HepG2 (cell line): ENCODE measurements around the gene NUAK1. TPM values are rescaled to one million over a fixed set of nuclear protein-coding genes. Genes with fewer than 3 reads are reported as not detected.

Source experiments
- ATAC-seq: fragments of 200-7000 bp; cut with Tn5 transposase; 3 replicates; pipeline ENCODE4 v1.9.1; 2020; ENCODE audit warnings: mild to moderate bottlenecking, moderate library complexity
- BruUV-seq: library from RNA; stranded (reverse); fragments of 400-500 nt; replicated peaks from 2 replicates; lab custom pipeline; 2021; lab: Mats Ljungman, UMichigan
- CTCF ChIA-PET: fragments of 300-600 bp; formaldehyde crosslinking; extraction: SDS; loops from one replicate; lab custom pipeline; 2021; ENCODE audit warnings: low total read pairs, inconsistent platforms, low intra/inter-chr PET ratio; lab: Yijun Ruan, JAX
- POLR2A ChIA-PET: fragments of 350-600 bp; sonication (Branson Sonifier 250); formaldehyde crosslinking; loops from one replicate; lab custom pipeline; 2020; ENCODE audit warnings: antibody characterized with exemption, inconsistent platforms; lab: Yijun Ruan, JAX
- DNase-seq: peaks from one replicate; pipeline ENCODE4 v3.0.0-alpha.2; 2015; ENCODE audit warnings: low spot score
- FAIRE-seq: peaks from 3 replicates; lab custom pipeline; 2011; peaks lifted over from hg19 to GRCh38; lab: Jason Lieb, UNC
- H2AFZ ChIP-seq: one replicate; pipeline ENCODE4 v1.6.1; 2011; ENCODE audit warnings: low read length, inconsistent platforms
- H3K27ac ChIP-seq: fragments of 300-600 bp; 3 replicates; pipeline ENCODE4 v1.8.0; 2011; ENCODE audit warnings: mixed run types, mild to moderate bottlenecking, mixed read lengths, low read length, inconsistent platforms; ENCODE audit not compliant: insufficient read depth; ENCODE audit errors: extremely low read length
- H3K27me3 ChIP-seq, 2 experiments: fragments of 200-600 bp in 1 of 2; 2 replicates in 1 of 2; 3 replicates in 1 of 2; pipeline versions ENCODE4 v1.6.0 to v1.8.0; 2011; ENCODE audit warnings: low read length in 2 of 2, mild to moderate bottlenecking in 2 of 2, moderate library complexity in 2 of 2, inconsistent platforms in 1 of 2; ENCODE audit not compliant: insufficient read depth in 2 of 2, control insufficient read depth in 1 of 2
- H3K36me3 ChIP-seq, 2 experiments: fragments of 200-600 bp in 1 of 2; replicated peaks in 1 of 2; 2 replicates in 1 of 2; 3 replicates in 1 of 2; pipeline versions ENCODE4 v1.5.1 to v1.8.0; 2011; ENCODE audit warnings: low read length in 2 of 2, inconsistent platforms in 1 of 2; ENCODE audit not compliant: insufficient read depth in 2 of 2, control insufficient read depth in 1 of 2
- H3K4me1 ChIP-seq: 2 replicates; pipeline ENCODE4 v1.5.1; 2012; ENCODE audit warnings: low read length, inconsistent platforms; ENCODE audit not compliant: insufficient read depth
- H3K4me2 ChIP-seq: 2 replicates; pipeline ENCODE4 v1.6.0; 2011; ENCODE audit warnings: low read depth, low read length, inconsistent platforms
- H3K4me3 ChIP-seq, 3 experiments: fragments of 200-600 bp in 1 of 3; sonication (generic), shearing (Covaris generic) in 1 of 3; replicated peaks in 1 of 3; 2 replicates each; pipeline ENCODE4 v1.5.1; 2011 to 2016; ENCODE audit warnings: low read length in 3 of 3, inconsistent platforms in 2 of 3, low read depth in 2 of 3, mild to moderate bottlenecking in 2 of 3, control low read depth in 1 of 3, mixed read lengths in 1 of 3; ENCODE audit not compliant: insufficient read depth in 1 of 3
- H3K79me2 ChIP-seq: one replicate; pipeline ENCODE4 v1.6.1; 2011; ENCODE audit warnings: low read length, inconsistent platforms; ENCODE audit not compliant: insufficient read depth
- H3K9ac ChIP-seq: 2 replicates; pipeline ENCODE4 v1.6.0; 2011; ENCODE audit warnings: mild to moderate bottlenecking, low read depth, low read length, inconsistent platforms; ENCODE audit not compliant: insufficient read depth
- H3K9me3 ChIP-seq: 2 replicates; pipeline ENCODE4 v1.5.1; 2012; ENCODE audit warnings: mild to moderate bottlenecking, low read length
- H4K20me1 ChIP-seq: 2 replicates; pipeline ENCODE4 v1.6.0; 2011; ENCODE audit warnings: inconsistent platforms, mild to moderate bottlenecking, low read length, moderate library complexity; ENCODE audit not compliant: insufficient read depth
- CHD2 ChIP-seq: IDR thresholded peaks from 2 replicates; pipeline ENCODE4 v1.6.1; 2011; ENCODE audit warnings: low read depth, low read length, improper control_type of control experiment
- JUND ChIP-seq: sonication (generic); formaldehyde crosslinking; IDR thresholded peaks from 2 replicates; pipeline ENCODE4 v1.8.0; 2022; ENCODE audit warnings: mild to moderate bottlenecking, missing genetic modification reagents
- KDM4B ChIP-seq: sonication (generic); formaldehyde crosslinking; IDR thresholded peaks from 2 replicates; pipeline ENCODE4 v1.4.0; 2020; ENCODE audit warnings: missing genetic modification reagents
- NR2F1 ChIP-seq, 2 experiments: fragments of 450-650 bp in 1 of 2; formaldehyde crosslinking in 1 of 2; IDR thresholded peaks; 2 replicates each; pipeline versions ENCODE4 v1.5.0 to v1.6.1; 2016 to 2020; ENCODE audit warnings: mild to moderate bottlenecking in 1 of 2, missing compliant biosample characterization in 1 of 2, missing genetic modification reagents in 1 of 2, moderate library complexity in 1 of 2
- NR2F6 ChIP-seq, 2 experiments: IDR thresholded peaks; 2 replicates each; pipeline ENCODE4 v1.6.1; 2016; ENCODE audit warnings: antibody characterized with exemption in 1 of 2, mild to moderate bottlenecking in 1 of 2
- PLRG1 ChIP-seq: fragments of 450-650 bp; conservative IDR thresholded peaks from 2 replicates; pipeline ENCODE4 v1.6.1; 2016
- RARA ChIP-seq: IDR thresholded peaks from 2 replicates; pipeline ENCODE4 v1.6.1; 2016; ENCODE audit warnings: missing genetic modification reagents, missing compliant biosample characterization
- SOX13 ChIP-seq, 3 experiments: fragments of 450-650 bp in 1 of 3; sonication (generic) in 1 of 3; formaldehyde crosslinking in 1 of 3; IDR thresholded peaks in 2 of 3; conservative IDR thresholded peaks in 1 of 3; 2 replicates each; pipeline versions ENCODE4 v1.5.0 to v1.6.1; 2016 to 2020; ENCODE audit warnings: antibody characterized with exemption in 1 of 3, mild to moderate bottlenecking in 1 of 3, missing compliant biosample characterization in 1 of 3, missing genetic modification reagents in 1 of 3, moderate library complexity in 1 of 3
- ZNF138 ChIP-seq: sonication (generic); formaldehyde crosslinking; IDR thresholded peaks from 2 replicates; pipeline ENCODE4 v1.5.0; 2020; ENCODE audit warnings: mild to moderate bottlenecking, low read depth, missing genetic modification reagents
- ZNF430 ChIP-seq: sonication (generic); formaldehyde crosslinking; IDR thresholded peaks from 2 replicates; pipeline ENCODE4 v1.9.0; 2021; ENCODE audit warnings: mild to moderate bottlenecking, missing genetic modification reagents
- ZNF644 ChIP-seq: IDR thresholded peaks from 2 replicates; pipeline ENCODE4 v1.6.1; 2016; ENCODE audit warnings: low read depth
- ZNF670 ChIP-seq: sonication (generic); formaldehyde crosslinking; IDR thresholded peaks from 2 replicates; pipeline ENCODE4 v1.8.0; 2022; ENCODE audit warnings: mild to moderate bottlenecking, missing genetic modification reagents, borderline replicate concordance
- WGBS: methylation state at CpG from one replicate; pipeline ENCODE4 v1.1.6; 2017; ENCODE audit warnings: low lambda C conversion rate; 5-methylcytosine and 5-hydroxymethylcytosine counted together
- in situ Hi-C: cut with HindIII; loops from 2 replicates; pipeline ENCODE4 v1.10.0; 2017; ENCODE audit warnings: low pct_unique_long_range_greater_than_20kb; ENCODE audit not compliant: extremely low pct_ligation_motif_present
- intact Hi-C: fragments of 100-400 bp; cut with micrococcal nuclease; formaldehyde crosslinking; loops from one replicate; pipeline ENCODE4 v1.10.0; 2022; ENCODE audit not compliant: unreplicated experiment
- polyA plus RNA-seq, 8 experiments: library from polyadenylated mRNA; depleted of rRNA in 3 of 8; stranded (reverse) in 7 of 8; unstranded in 1 of 8; fragments of >200 nt; fragmentation: Illumina TruSeq in 4 of 8; extraction: Trizol in 4 of 8; gene quantifications; 2 replicates each; pipeline versions ENCODE4 v1.2.1 to v1.2.3, GENCODE V29; 2011 to 2016; ENCODE audit warnings: low read depth in 4 of 8, missing spikeins in 1 of 8, mixed read lengths in 1 of 8; ENCODE audit not compliant: insufficient read depth in 1 of 8
- total RNA-seq, 5 experiments: library from RNA; depleted of rRNA; stranded (reverse); fragments of >200 nt; fragmentation: Illumina TruSeq; extraction: Trizol; gene quantifications; 2 replicates each; pipeline ENCODE4 v1.2.3, GENCODE V29; 2016; ENCODE audit warnings: low read depth in 1 of 5
- TF ChIP-seq, protein P1 (sequence below), 2 experiments: sonication (generic) in 1 of 2; formaldehyde crosslinking in 1 of 2; IDR thresholded peaks; 2 replicates each; pipeline versions ENCODE4 v1.4.0 to v1.6.1; 2016 to 2020; ENCODE audit warnings: borderline replicate concordance in 1 of 2, low read depth in 1 of 2, mild to moderate bottlenecking in 1 of 2, missing genetic modification reagents in 1 of 2
- TF ChIP-seq, protein P2 (sequence below): sonication (generic); formaldehyde crosslinking; IDR thresholded peaks from 2 replicates; pipeline ENCODE4 v1.4.0; 2020; ENCODE audit warnings: mild to moderate bottlenecking, missing genetic modification reagents

NUAK1 gene
- total and polyA plus RNA-seq, 2 of the 13 experiments (the other 11 are each of a cell fraction or from before 2014, with no cell fraction given): 1.7 to 1.9 TPM

DNA sequence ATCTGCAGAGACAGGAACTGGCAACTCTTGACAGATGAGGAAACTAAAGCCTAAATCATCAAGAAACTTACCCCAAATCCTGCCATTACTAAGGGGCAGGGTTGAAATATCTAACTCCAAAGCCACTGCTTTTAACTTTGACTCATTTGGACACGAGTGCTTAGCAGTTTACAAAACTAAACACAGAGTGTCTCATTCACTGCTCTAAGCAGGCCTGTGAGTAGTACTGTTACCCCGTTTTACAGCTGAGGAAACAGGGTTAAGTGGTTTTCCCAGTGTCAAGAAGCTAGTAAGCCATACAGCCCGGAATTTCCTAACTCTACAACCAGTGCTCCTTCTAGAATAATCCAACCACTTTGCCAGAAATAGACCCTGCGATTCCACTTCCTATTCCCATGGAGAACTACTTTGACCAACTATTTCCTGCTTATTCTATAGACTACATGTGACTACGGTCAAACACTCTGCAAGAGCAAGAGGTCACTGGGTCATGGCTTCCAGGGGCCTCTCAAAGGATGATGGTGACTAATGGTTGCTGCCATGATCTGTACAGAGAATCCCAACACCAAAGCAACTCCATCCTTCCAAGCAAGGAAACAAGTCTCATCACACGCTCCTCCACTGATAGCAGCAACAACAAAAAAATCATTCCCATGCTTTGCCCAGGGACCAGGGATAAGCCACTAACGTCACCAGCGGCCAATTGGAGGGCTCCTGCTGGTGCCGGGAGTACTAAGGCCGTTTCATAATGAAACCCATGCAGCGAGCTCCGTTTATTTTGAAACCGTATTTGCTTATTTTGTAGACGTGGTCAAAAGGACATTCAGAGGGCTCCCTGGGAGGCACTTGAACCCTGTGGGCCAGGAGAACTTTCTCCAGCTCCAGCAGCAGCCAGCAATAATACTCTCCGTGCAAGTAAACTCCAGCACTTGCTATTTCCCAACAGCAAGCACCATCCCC is 56.3 kb downstream of the NUAK1 start:
- in situ Hi-C loops: loop anchor here (10.0 kb wide), 1 partner anchor 52 kb away; the partner anchor contains the start of gene NUAK1
- no peak overlapping the region for H2AFZ ChIP-seq
- intact Hi-C loops: no loop called here
- H3K9ac ChIP-seq: no peak overlapping the region
- 89% methylated on average over 15 of the region's 15 CpGs for WGBS
- H4K20me1 ChIP-seq: no peaks in the 10 kb centered on the region
- BruUV-seq: no TSS peak
- no peak overlapping the region for H3K27ac ChIP-seq
- no peak overlapping the region for H3K4me3 ChIP-seq
- H3K79me2 ChIP-seq: no peaks in the 10 kb centered on the region
- no peak for DNase-seq
- ChIA-PET POLR2A (no interaction called here), CTCF (no interaction called here)
- peaks cover 0 to 1% of the 10 kb centered on the region in 2 experiments; a peak in 1 of 5 replicates for H3K36me3 ChIP-seq
- no peaks in the 10 kb centered on the region for H3K9me3 ChIP-seq
- peaks cover 36% of the 10 kb centered on the region for H3K4me1 ChIP-seq
- no peak for FAIRE-seq
- no peaks in the 10 kb centered on the region for H3K27me3 ChIP-seq
- H3K4me2 ChIP-seq: no peak overlapping the region
- no peak for ATAC-seq
- TF ChIP-seq PLRG1 (no peak), KDM4B (no peak), RARA (CRISPR knock-in tag) (peak; percentile 40; the same call in 1 of the 2 replicates), ZNF430 (CRISPR knock-in tag) (no peak), NR2F1 (CRISPR knock-in tag; IDR thresholded peaks at IDR 0.05) (peak; percentile 42 to 64; a peak in 3 of 4 replicates), JUND (CRISPR knock-in tag) (no peak), ZNF670 (CRISPR knock-in tag) (no peak), ZNF644 (CRISPR knock-in tag) (0 out of 2 replicates have a peak, but pooled peaks have one; percentile 35), SOX13 (IDR thresholded peaks at IDR 0.05) (no peak), SOX13 (CRISPR knock-in tag; conservative IDR thresholded peaks at IDR 0.05 in 1 of 2, IDR thresholded peaks at IDR 0.05 in 1 of 2) (no peak), ZNF138 (CRISPR knock-in tag) (no peak), NR2F6 (IDR thresholded peaks at IDR 0.05) (0 out of 2 replicates have a peak, but pooled peaks have one; percentile 30), NR2F6 (CRISPR knock-in tag; IDR thresholded peaks at IDR 0.05) (no peak), CHD2 (no peak)
- TF ChIP-seq, protein P1, sequence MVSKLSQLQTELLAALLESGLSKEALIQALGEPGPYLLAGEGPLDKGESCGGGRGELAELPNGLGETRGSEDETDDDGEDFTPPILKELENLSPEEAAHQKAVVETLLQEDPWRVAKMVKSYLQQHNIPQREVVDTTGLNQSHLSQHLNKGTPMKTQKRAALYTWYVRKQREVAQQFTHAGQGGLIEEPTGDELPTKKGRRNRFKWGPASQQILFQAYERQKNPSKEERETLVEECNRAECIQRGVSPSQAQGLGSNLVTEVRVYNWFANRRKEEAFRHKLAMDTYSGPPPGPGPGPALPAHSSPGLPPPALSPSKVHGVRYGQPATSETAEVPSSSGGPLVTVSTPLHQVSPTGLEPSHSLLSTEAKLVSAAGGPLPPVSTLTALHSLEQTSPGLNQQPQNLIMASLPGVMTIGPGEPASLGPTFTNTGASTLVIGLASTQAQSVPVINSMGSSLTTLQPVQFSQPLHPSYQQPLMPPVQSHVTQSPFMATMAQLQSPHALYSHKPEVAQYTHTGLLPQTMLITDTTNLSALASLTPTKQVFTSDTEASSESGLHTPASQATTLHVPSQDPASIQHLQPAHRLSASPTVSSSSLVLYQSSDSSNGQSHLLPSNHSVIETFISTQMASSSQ (IDR thresholded peaks at IDR 0.05; ENCODE audit: low read depth): no peak
- TF ChIP-seq, protein P1 (CRISPR knock-in tag; IDR thresholded peaks at IDR 0.05; ENCODE audit: borderline replicate concordance): no peak
- TF ChIP-seq, protein P2, sequence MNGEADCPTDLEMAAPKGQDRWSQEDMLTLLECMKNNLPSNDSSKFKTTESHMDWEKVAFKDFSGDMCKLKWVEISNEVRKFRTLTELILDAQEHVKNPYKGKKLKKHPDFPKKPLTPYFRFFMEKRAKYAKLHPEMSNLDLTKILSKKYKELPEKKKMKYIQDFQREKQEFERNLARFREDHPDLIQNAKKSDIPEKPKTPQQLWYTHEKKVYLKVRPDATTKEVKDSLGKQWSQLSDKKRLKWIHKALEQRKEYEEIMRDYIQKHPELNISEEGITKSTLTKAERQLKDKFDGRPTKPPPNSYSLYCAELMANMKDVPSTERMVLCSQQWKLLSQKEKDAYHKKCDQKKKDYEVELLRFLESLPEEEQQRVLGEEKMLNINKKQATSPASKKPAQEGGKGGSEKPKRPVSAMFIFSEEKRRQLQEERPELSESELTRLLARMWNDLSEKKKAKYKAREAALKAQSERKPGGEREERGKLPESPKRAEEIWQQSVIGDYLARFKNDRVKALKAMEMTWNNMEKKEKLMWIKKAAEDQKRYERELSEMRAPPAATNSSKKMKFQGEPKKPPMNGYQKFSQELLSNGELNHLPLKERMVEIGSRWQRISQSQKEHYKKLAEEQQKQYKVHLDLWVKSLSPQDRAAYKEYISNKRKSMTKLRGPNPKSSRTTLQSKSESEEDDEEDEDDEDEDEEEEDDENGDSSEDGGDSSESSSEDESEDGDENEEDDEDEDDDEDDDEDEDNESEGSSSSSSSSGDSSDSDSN (CRISPR knock-in tag): no peak
